ENCODE data around the gene CRIM1. TPM values are rescaled to one million over a fixed set of nuclear protein-coding genes. Genes with fewer than 3 reads are reported as not detected.

Gene CRIM1
- total RNA-seq, 1 experiment from 2014 or later, result 24.1 TPM

DNA sequence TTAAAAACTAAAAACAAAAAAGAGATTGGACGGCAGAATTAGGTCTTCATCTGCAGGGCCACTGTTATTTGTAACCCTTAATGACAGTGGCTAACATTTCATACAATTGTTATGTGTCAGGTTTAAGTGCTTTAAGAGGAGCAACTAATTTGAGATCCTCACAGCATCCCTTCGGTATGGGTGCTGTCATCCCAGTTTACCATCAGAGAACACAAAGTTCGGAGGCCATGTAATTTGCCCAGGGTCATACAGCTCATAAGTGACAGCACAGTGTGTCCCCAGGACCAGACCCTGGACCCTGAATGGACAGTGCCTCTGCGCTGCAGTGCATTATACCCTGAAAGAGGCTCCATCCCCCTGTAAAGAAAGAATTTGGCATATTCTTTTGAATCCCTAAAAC, 127.7 kb downstream of the CRIM1 start (continued):
- TF ChIP-seq ZNF263 (CRISPR knock-in tag; IDR thresholded peaks at IDR 0.05; ENCODE audit: low read depth), result no peak
- no peak for TF ChIP-seq ZNF512 (CRISPR knock-in tag; IDR thresholded peaks at IDR 0.05; ENCODE audit: borderline replicate concordance)
- no peak for TF ChIP-seq PRRX2 (CRISPR knock-in tag; IDR thresholded peaks at IDR 0.05)
- no peak for TF ChIP-seq CDX4 (CRISPR knock-in tag; IDR thresholded peaks at IDR 0.05; ENCODE audit: borderline replicate concordance)
- TF ChIP-seq ZNF396 (CRISPR knock-in tag; IDR thresholded peaks at IDR 0.05; ENCODE audit: borderline replicate concordance), result no peak

DNA sequence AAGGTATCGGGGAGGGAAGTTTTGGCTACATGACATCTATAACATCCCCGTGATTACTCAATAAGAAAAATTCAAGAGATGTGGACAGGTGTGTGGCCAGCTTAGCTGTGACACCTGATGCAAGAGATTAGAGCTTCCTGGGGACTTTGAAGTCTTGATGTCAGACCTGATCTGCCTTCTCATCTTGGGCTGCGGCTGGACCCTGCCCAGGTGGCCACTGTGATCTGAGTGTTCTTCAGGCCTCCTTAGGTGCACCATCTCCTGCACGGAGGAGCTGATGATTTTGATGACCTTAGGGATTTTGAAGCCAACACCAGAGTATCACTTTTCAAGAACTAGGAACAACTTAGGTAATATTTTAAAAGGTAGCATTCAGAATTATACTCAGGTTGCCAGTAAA, 128.9 kb downstream of the CRIM1 start:
- peaks cover 24% of the 10 kb centered on the region for H3K36me3 Mint-ChIP-seq
- H3K9me3 Mint-ChIP-seq, result no peaks in the 10 kb centered on the region
- H3K27me3 Mint-ChIP-seq (ENCODE audit: low read depth), result no peaks in the 10 kb centered on the region
- ATAC-seq (no peak), DNase-seq (ENCODE audit: low spot score) (no peak)
- TF ChIP-seq MXD4 (CRISPR knock-in tag; IDR thresholded peaks at IDR 0.05; ENCODE audit: borderline replicate concordance) (no peak), ELF4 (CRISPR knock-in tag; IDR thresholded peaks at IDR 0.05; ENCODE audit: low read depth) (no peak), ARID4B (CRISPR knock-in tag; IDR thresholded peaks at IDR 0.05; ENCODE audit: borderline replicate concordance) (no peak), ZNF317 (CRISPR knock-in tag; IDR thresholded peaks at IDR 0.05; ENCODE audit: borderline replicate concordance, low read depth) (no peak), CREB1 (CRISPR knock-in tag; IDR thresholded peaks at IDR 0.05) (no peak)
- TF ChIP-seq, protein P1, sequence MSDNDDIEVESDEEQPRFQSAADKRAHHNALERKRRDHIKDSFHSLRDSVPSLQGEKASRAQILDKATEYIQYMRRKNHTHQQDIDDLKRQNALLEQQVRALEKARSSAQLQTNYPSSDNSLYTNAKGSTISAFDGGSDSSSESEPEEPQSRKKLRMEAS (CRISPR knock-in tag; IDR thresholded peaks at IDR 0.05), result no peak
- ChIA-PET POLR2A (no interaction called here), CTCF (no interaction called here)
- H3K4me3 Mint-ChIP-seq, result no peak overlapping the region
- H3K4me1 Mint-ChIP-seq, result peaks cover 21% of the 10 kb centered on the region
- H3K27ac Mint-ChIP-seq, result no peak overlapping the region

DNA sequence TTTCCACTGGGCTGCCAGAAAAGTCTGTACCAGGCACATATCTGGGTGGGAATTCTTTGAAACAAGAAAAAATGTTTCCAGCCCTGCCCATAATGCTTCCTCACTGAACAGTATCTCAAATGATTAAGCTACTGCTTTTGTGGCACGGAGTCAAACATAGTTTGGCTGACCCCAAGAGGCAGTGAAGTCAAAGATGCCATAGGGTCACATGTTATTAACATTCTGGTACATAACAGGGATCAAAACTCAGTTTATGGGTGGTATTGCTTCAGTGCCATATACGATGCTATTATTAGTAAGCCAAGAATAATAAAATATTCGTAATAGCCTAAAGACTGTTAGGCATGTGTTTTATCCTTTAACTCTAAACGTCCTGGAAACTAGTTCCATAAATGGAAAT, 129.9 kb downstream of the CRIM1 start:
- TF ChIP-seq GABPB1 (CRISPR knock-in tag; IDR thresholded peaks at IDR 0.05), result no peak
- TF ChIP-seq, protein P2, sequence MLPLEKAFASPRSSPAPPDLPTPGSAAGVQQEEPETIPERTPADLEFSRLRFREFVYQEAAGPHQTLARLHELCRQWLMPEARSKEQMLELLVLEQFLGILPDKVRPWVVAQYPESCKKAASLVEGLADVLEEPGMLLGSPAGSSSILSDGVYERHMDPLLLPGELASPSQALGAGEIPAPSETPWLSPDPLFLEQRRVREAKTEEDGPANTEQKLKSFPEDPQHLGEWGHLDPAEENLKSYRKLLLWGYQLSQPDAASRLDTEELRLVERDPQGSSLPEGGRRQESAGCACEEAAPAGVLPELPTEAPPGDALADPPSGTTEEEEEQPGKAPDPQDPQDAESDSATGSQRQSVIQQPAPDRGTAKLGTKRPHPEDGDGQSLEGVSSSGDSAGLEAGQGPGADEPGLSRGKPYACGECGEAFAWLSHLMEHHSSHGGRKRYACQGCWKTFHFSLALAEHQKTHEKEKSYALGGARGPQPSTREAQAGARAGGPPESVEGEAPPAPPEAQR (CRISPR knock-in tag; IDR thresholded peaks at IDR 0.05), result no peak
- TF ChIP-seq, protein P3, sequence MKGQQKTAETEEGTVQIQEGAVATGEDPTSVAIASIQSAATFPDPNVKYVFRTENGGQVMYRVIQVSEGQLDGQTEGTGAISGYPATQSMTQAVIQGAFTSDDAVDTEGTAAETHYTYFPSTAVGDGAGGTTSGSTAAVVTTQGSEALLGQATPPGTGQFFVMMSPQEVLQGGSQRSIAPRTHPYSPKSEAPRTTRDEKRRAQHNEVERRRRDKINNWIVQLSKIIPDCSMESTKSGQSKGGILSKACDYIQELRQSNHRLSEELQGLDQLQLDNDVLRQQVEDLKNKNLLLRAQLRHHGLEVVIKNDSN (CRISPR knock-in tag; IDR thresholded peaks at IDR 0.05), result no peak
- TF ChIP-seq FOXP1 (CRISPR knock-in tag; IDR thresholded peaks at IDR 0.05; ENCODE audit: borderline replicate concordance), result no peak
- TF ChIP-seq NR1H2 (CRISPR knock-in tag; IDR thresholded peaks at IDR 0.05), result no peak
- TF ChIP-seq ZNF425 (CRISPR knock-in tag; conservative IDR thresholded peaks at IDR 0.05), result no peak
- no peak for TF ChIP-seq ZNF219 (CRISPR knock-in tag; IDR thresholded peaks at IDR 0.05; ENCODE audit: borderline replicate concordance)
- H3K4me3 Mint-ChIP-seq, result no peak overlapping the region
- CTCF ChIA-PET, result interaction anchor here (1.6 kb wide), 1 partner anchor 22 kb away, joined by 5 read pairs; no protein-coding TSS in a partner anchor
- POLR2A ChIA-PET, result no interaction called here
- H3K36me3 Mint-ChIP-seq, result peaks cover 16% of the 10 kb centered on the region; the same call in 1 of the 2 replicates
- no peak overlapping the region for H3K27ac Mint-ChIP-seq
- ATAC-seq (no peak), DNase-seq (ENCODE audit: low spot score) (no peak)
- peaks cover 18% of the 10 kb centered on the region for H3K4me1 Mint-ChIP-seq
- no peaks in the 10 kb centered on the region for H3K9me3 Mint-ChIP-seq
- H3K27me3 Mint-ChIP-seq (ENCODE audit: low read depth), result no peaks in the 10 kb centered on the region
